Measurements from ENCODE around the gene SLC26A2. TPM values are rescaled to one million over a fixed set of nuclear protein-coding genes. Genes with fewer than 3 reads are reported as not detected.

The SLC26A2 gene
- 2.7 TPM for total RNA-seq

DNA sequence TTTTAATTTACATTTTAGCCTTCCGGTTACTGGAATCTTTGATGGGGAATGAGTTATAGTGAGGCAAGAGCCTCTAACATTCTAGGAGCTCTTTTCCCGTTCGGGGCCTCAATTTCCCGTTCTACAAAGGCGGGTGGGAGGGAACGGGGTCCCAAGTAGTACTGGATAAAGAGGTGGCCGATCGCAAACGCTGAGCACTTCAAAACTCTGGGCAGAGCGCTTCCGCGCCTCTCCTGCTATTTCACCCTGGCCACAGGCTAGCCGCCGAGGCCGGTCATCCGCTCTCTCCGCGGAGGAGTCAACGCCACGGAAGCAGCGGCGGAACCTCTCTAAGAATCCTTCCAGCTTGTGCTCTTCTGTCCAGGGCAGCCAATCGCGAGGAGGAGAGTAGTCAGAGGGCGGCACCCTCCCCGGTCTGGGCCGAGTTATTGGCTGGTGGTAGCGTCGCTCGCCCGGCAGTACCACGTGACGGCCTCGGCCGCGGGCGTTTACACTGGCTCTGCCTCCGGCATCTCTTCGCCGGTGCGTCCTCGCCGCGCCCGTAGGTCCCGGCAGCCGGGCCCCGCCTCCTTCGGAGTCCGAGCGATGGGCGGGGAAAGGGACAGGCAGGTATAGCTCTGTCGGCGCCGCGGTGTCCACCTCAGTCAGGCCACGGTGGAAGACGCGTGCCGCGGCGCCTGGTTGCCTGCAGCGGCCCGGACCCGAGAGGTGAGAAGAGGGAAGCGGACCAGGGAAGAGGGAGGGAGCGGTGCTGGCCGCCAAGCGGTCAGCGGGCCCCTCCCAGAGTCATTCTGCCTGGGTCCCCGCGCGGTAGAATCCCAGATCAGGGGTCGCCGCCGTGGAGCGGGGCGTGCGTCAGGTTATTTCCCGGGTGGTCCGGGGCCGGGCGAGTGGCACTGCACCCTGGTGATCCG, at the start of gene SLC26A2:
Gene SLC26A2 (plus strand): TSS at position 487 of the 914 bp plus-strand sequence. CDS start 16,895 bp downstream, outside the sequence.
- Histone ChIP-seq H3K4me3 (ENCODE audit: low read length) (peak within 1 kb of the TSS; percentile 74), H3K9me3 (ENCODE audit: low read depth, low read length) (no peaks in the 10 kb centered on the region), H3K4me1 (ENCODE audit: insufficient read depth, low read length) (peaks cover 22% of the 10 kb centered on the region), H3K27me3 (ENCODE audit: insufficient read depth, low read length) (no peaks in the 10 kb centered on the region)

- no peak overlapping the region for H3K4me3 ChIP-seq (ENCODE audit: low read length)
- no peaks in the 10 kb centered on the region for H3K27me3 ChIP-seq (ENCODE audit: insufficient read depth, low read length)
- H3K9me3 ChIP-seq (ENCODE audit: low read depth, low read length) = no peaks in the 10 kb centered on the region
These were observed 49.5 kb upstream of the SLC26A2 start for GRCh38 chr5:149911031-149911430.

DNA sequence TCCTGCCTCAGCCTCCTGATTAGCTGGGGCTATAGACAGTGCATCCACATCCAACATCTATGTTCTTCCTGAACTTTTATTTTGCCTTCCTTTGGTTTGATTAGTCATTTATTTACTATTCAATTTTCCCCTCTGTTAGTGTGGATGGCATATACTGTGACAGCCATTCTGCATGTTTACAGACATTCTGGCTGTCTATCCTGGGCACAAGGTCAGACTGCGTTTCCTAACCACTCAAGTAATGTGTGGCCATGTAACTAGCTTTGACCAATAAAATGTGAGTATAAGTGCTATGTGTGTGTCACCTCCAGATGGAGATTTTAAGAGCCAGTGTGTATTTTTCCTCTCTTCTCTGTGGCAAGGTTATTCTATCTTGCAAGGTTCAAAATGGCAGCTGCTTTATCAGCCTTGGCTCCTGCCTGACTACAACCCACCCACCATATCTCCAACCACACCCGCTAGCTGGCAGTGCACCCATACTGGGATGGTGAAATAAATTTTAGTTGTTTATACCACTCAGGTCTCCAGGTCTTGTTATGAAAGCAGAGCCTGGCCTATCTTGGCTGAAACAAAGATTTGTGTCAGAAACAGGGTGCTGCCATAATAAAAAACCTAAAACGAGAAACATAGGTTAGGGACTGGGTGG, 48.2 kb upstream of the SLC26A2 start:
- Histone ChIP-seq H3K4me3 (ENCODE audit: low read length) (no peak overlapping the region), H3K4me1 (ENCODE audit: insufficient read depth, low read length) (no peaks in the 10 kb centered on the region), H3K9me3 (ENCODE audit: low read depth, low read length) (no peaks in the 10 kb centered on the region), H3K27me3 (ENCODE audit: insufficient read depth, low read length) (no peaks in the 10 kb centered on the region)

More at GRCh38 chr5:149911031-149911430, 49.5 kb upstream of the SLC26A2 start:
- H3K4me1 ChIP-seq (ENCODE audit: insufficient read depth, low read length) = no peaks in the 10 kb centered on the region

- H3K4me3 ChIP-seq (ENCODE audit: low read length) = no peak overlapping the region
- H3K27me3 ChIP-seq (ENCODE audit: insufficient read depth, low read length) = no peaks in the 10 kb centered on the region
- no peaks in the 10 kb centered on the region for H3K4me1 ChIP-seq (ENCODE audit: insufficient read depth, low read length)
- no peaks in the 10 kb centered on the region for H3K9me3 ChIP-seq (ENCODE audit: low read depth, low read length)
These were observed 46.8 kb upstream of the SLC26A2 start for GRCh38 chr5:149913436-149914419.

GRCh38 chr5:149915392-149916260, 44.9 kb upstream of the SLC26A2 start:
- H3K27me3 ChIP-seq (ENCODE audit: insufficient read depth, low read length) = no peaks in the 10 kb centered on the region
- no peaks in the 10 kb centered on the region for H3K9me3 ChIP-seq (ENCODE audit: low read depth, low read length)
- no peaks in the 10 kb centered on the region for H3K4me1 ChIP-seq (ENCODE audit: insufficient read depth, low read length)
- H3K4me3 ChIP-seq (ENCODE audit: low read length) = no peak overlapping the region

DNA sequence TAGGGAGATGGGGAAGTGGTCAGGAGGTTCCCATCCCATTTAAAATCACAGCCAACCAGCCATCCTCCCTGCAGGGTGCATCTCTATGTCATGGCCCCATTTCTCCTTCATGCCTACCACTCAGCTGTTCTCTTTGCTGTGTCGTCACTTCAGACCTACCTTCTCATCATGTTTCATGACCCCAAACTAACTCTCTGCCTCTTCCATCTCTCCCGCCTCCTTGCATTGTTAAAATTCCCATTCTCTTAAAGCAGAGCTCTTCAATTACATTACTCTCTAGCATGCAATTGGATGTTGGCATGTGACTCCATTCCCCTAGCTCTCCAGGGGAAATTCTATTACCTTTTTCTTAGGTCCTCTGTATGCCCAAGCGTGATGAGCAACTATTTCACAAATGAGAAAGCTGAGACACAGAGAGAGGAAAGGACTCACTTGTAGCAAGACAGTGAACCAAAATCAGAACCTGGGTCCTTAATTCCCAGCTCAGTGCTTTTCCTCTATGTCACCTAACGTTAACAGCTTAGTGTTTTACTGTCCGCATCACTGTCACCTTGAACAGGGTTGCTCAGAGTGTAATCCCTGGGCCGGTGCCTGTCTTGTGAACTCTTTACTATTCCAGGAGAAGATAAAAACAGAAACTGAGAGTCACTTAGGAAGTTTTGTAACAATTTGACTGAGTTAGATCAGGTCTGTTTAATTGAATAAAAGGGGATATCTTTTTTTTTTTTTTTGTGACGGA, 44.1 kb upstream of the SLC26A2 start:
- Histone ChIP-seq H3K27me3 (ENCODE audit: insufficient read depth, low read length) (no peaks in the 10 kb centered on the region), H3K9me3 (ENCODE audit: low read depth, low read length) (no peaks in the 10 kb centered on the region), H3K4me3 (ENCODE audit: low read length) (no peak overlapping the region), H3K4me1 (ENCODE audit: insufficient read depth, low read length) (no peaks in the 10 kb centered on the region)

DNA sequence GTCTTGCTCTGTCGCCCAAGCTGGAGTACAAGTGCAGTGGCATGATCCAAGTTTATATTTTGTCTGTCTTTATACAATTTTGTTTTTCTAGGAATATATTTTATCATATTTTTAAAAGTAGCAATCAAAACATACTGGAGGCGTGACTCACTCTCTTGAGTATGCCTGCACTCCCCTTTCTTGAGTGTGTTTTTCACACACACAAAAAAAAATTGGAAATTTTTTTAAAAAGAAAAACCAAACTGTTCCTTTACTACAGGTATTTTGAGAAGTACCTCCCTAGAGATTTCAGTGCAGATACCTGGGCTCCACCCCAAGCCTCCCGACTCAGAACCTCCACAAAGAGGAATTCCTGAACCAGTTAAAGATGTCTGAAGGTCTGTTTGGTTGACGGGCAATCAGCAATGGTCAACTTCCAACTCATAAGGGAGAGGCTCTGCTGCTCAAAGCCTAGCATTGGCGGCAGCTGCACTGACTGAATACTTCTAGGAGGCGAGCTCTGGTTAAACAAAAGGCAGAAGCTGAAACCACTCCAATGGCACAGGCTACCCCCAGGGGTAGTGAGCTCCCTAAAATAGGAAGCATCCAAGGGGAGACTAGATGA, 43.4 kb upstream of the SLC26A2 start:
- Histone ChIP-seq H3K4me3 (ENCODE audit: low read length) (no peak overlapping the region), H3K4me1 (ENCODE audit: insufficient read depth, low read length) (no peaks in the 10 kb centered on the region), H3K27me3 (ENCODE audit: insufficient read depth, low read length) (no peaks in the 10 kb centered on the region), H3K9me3 (ENCODE audit: low read depth, low read length) (no peaks in the 10 kb centered on the region)

GRCh38 chr5:149921597-149921996, 39.0 kb upstream of the SLC26A2 start:
- H3K27me3 ChIP-seq (ENCODE audit: insufficient read depth, low read length) = no peaks in the 10 kb centered on the region
- no peaks in the 10 kb centered on the region for H3K9me3 ChIP-seq (ENCODE audit: low read depth, low read length)
- no peaks in the 10 kb centered on the region for H3K4me1 ChIP-seq (ENCODE audit: insufficient read depth, low read length)
- no peak overlapping the region for H3K4me3 ChIP-seq (ENCODE audit: low read length)

DNA sequence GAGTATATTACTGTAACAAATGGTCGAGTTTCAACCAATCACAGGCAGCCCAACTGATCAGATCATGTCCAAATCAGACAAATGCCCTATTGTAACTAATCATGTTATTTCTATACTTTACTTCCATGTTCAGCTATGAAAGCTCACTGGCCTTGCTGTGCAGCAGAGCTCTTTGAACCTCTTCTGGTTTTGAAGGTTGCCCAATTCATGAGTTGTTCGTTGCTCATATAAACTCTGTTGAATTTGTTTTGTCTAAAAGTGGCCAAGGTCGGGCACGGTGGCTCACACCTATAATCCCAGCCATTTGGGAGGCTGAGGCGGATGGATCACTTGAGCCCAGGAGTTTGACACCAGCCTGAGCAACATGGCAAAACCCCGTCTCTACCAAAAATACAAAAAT, 37.6 kb upstream of the SLC26A2 start:
- Histone ChIP-seq H3K4me1 (ENCODE audit: insufficient read depth, low read length) (no peaks in the 10 kb centered on the region), H3K4me3 (ENCODE audit: low read length) (no peak overlapping the region), H3K9me3 (ENCODE audit: low read depth, low read length) (no peaks in the 10 kb centered on the region), H3K27me3 (ENCODE audit: insufficient read depth, low read length) (no peaks in the 10 kb centered on the region)

- H3K4me3 ChIP-seq (ENCODE audit: low read length) = no peak overlapping the region
- H3K9me3 ChIP-seq (ENCODE audit: low read depth, low read length) = no peaks in the 10 kb centered on the region
- H3K27me3 ChIP-seq (ENCODE audit: insufficient read depth, low read length) = no peaks in the 10 kb centered on the region
- H3K4me1 ChIP-seq (ENCODE audit: insufficient read depth, low read length) = no peaks in the 10 kb centered on the region
These were observed 36.1 kb upstream of the SLC26A2 start for GRCh38 chr5:149924486-149924885.

DNA sequence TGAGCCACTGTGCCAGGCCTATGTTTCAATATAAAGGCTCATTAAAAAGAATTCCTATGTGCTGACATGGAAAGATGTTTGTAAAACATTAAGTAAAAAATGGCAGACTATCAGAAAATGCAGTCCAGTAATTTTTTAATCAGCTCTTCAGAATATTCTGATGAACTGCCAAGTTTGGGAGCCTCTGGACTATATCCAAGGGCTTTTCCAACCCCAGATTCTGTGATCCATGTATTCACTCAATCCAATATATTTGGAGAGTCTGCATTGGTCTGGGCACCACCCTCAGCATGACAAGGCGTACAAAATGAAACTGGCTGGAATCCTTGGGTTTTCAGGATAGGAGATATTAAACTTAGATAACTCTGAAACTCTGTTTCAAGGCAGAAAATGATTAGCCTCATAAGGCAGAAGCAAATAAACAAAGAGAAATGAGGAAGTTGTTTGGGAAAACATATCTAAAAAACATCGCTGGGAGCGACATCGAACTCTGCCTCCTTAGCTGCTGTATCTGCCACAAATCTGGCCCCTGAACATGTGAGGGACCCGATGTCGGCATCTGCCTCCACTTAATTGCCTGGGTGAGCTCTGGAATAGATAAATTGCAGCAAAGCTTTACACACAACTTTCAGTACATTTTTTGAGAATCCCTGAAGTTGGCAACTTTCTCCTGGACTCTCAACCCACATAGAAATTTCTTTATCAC, 30.4 kb upstream of the SLC26A2 start:
- Histone ChIP-seq H3K4me1 (ENCODE audit: insufficient read depth, low read length) (no peaks in the 10 kb centered on the region), H3K9me3 (ENCODE audit: low read depth, low read length) (no peaks in the 10 kb centered on the region), H3K4me3 (ENCODE audit: low read length) (no peak overlapping the region), H3K27me3 (ENCODE audit: insufficient read depth, low read length) (no peaks in the 10 kb centered on the region)

- no peaks in the 10 kb centered on the region for H3K4me1 ChIP-seq (ENCODE audit: insufficient read depth, low read length)
- H3K4me3 ChIP-seq (ENCODE audit: low read length) = no peak overlapping the region
- H3K9me3 ChIP-seq (ENCODE audit: low read depth, low read length) = no peaks in the 10 kb centered on the region
- H3K27me3 ChIP-seq (ENCODE audit: insufficient read depth, low read length) = no peaks in the 10 kb centered on the region
These were observed 29.6 kb upstream of the SLC26A2 start for GRCh38 chr5:149930749-149931574.
